ENCODE data around the gene ETHE1.

ETHE1 gene

GRCh38 chr19:43463381-43464133 is 63.4 kb downstream of the ETHE1 start:
- DNase-seq: peak; percentile 95

GRCh38 chr19:43462785-43463380 is 64.1 kb downstream of the ETHE1 start:
- DNase-seq: no peak

- no peak for DNase-seq
Observed at GRCh38 chr19:43462383-43462782, 64.6 kb downstream of the ETHE1 start.

GRCh38 chr19:43461303-43461702 is 65.7 kb downstream of the ETHE1 start:
- DNase-seq: no peak

- no peak for DNase-seq
Observed at GRCh38 chr19:43460362-43461016, 66.5 kb downstream of the ETHE1 start.

GRCh38 chr19:43457809-43458208 is 69.2 kb downstream of the ETHE1 start:
- DNase-seq: no peak

Measured in inflammatory macrophage (primary cell).